ENCODE data around the gene FCN3.

DNA sequence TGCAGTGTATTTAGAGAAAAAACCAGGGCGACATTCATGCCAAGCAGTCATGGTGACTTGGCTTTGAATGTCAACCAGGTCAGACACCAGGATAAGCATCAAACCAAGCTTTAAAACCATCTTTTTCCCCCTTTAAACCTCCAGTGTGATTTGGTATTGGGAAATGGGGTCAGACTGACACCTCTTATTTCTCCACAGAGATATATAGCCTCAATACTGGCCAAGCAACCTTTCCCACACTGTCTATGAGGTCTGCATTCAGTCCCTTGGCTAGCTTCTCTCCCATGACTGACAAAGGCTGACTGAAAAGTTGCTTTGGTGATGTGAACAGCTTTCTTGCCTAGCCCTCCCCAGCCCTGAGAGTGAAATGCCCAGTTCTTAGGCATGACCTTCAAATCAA, 39.5 kb upstream of the FCN3 start:
- TF ChIP-seq, protein P1, sequence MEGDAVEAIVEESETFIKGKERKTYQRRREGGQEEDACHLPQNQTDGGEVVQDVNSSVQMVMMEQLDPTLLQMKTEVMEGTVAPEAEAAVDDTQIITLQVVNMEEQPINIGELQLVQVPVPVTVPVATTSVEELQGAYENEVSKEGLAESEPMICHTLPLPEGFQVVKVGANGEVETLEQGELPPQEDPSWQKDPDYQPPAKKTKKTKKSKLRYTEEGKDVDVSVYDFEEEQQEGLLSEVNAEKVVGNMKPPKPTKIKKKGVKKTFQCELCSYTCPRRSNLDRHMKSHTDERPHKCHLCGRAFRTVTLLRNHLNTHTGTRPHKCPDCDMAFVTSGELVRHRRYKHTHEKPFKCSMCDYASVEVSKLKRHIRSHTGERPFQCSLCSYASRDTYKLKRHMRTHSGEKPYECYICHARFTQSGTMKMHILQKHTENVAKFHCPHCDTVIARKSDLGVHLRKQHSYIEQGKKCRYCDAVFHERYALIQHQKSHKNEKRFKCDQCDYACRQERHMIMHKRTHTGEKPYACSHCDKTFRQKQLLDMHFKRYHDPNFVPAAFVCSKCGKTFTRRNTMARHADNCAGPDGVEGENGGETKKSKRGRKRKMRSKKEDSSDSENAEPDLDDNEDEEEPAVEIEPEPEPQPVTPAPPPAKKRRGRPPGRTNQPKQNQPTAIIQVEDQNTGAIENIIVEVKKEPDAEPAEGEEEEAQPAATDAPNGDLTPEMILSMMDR (IDR thresholded peaks at IDR 0.05; ENCODE audit: low read depth, low read length, poor library complexity, severe bottlenecking): no peak
- no peak for TF ChIP-seq EZH2phosphoT487 (IDR thresholded peaks at IDR 0.05; ENCODE audit: borderline replicate concordance, low read length)

Data from DOHH2 (cell line).